IPS-NIHi7 (cell line): ENCODE data around the gene TMEM225.
"Not testable (repeated sequence)": the region's sequence is repeated elsewhere in the genome, so short reads cannot be mapped to it uniquely, and the experiment has no call there.

ENCODE experiments used
- DNase-seq: peaks from one replicate; pipeline ENCODE4 v3.0.0; 2012; ENCODE audit warnings: mixed read lengths; ENCODE audit errors: extremely low spot score

TMEM225 gene

DNA sequence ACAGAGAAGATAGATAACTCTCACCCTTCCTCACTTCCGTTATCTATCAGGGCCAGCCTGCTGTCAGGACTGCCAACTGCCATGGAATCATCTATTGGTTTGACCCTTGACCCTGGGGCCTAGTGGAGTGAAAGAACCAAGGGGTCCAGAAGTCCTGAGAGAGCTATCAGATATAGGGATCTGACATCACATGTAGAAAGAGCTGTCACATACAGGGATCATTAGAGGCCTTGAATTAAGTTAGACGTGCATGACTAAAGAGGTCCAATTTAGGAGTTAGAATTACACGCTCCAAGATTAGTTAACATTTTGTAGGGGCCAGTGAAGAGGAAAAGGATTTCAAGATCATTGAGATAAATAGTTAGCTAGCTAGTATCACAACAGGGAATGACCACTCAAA lies at the start of gene TMEM225:
Gene TMEM225 (minus strand): TSS at position 101 of the 400 bp plus-strand sequence. CDS start 245 bp downstream, outside the sequence.
- DNase-seq: no peak

GRCh38 chr11:123924027-123924426 lies 38.6 kb upstream of the TMEM225 start:
- DNase-seq: no peak

GRCh38 chr11:123920943-123921342 lies 35.5 kb upstream of the TMEM225 start:
- DNase-seq: no peak

DNA sequence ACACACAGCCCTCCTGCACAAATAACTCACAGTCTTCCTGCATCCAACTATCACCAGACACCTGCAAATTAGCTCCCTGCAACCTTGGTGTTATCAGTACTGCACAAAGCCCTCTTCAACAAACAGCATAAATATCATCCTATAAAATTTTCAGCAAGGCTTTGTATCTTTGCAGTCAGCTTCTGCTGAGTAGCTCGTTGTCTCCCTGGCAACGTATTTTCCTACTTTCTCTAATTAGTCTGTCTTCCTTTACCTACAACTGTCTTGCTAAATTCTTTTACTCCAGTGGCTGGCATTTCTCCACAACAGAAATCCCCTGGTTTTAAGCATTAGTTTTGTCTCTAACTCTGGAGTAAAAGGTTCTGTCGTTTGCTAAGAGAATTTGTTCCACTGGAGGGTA lies 20.4 kb upstream of the TMEM225 start:
- DNase-seq: no peak

DNA sequence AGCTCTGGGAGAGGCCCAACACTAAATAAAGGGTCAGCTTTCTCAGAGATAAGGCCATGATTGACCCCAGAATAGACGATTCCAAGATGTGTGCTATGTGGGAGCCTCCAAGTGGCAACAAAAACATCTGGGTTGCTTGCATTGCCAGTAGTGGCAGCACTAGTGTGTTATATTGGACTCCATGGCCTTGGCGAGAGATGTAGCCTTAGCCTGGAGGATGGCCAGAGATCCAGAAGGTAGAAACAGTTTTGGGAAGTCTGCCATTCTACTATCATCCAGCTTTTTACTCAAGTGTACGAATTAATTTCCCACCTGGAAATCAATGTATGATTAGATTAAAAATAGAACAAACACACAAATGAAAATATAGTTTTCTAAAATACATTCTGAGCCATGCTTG lies 19.5 kb upstream of the TMEM225 start:
- no peak for DNase-seq

GRCh38 chr11:123903932-123904331 lies 18.5 kb upstream of the TMEM225 start:
- no peak for DNase-seq

- DNase-seq: no peak
Measured at GRCh38 chr11:123901867-123902266, 16.4 kb upstream of the TMEM225 start, which contains the start of gene OR8D4. Gene OR8D4, plus strand, starts transcription at chr11:123902167. Its CDS starts 4,265 bp downstream, at chr11:123906432.

DNA sequence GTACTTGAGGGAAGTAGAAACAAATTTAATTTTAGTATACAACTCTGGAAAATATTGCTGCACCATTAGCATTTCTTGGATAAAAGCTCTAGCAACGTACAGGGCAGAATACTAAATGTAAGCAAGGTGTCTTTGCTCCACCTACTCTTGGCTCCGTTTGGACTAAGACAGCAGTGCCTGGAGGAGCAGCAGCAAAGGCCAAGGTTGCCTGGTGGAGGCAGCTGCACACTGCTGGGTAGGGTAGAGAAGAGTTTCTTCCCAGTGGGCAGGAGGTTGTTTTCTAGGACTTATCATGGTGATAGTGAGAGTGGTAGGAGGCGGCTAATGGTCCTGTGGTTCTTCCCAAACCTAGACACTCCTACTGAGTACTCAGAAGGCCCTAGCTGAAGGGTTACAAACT lies 14.3 kb upstream of the TMEM225 start:
- no peak for DNase-seq

- DNase-seq: no peak
Measured at GRCh38 chr11:123892031-123892430, 6.6 kb upstream of the TMEM225 start.

DNA sequence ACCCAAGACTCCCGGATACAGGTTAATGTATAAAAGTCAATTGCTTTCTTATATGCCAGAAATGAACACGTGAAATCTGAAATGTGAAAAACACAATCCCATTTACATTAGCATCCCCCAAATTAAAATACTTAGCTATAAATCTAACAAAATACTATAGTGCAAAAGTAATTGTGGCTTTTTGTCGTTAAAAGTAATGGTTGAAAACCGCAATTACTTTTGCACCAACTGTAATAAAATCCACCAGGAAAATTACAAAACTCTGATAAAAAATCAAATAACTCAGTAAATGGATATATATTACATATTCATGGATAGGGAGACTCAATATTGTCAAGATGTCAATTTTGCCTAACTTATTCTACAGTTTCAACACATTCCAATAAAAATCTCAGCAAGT lies 4.6 kb downstream of the TMEM225 start:
- no peak for DNase-seq

DNA sequence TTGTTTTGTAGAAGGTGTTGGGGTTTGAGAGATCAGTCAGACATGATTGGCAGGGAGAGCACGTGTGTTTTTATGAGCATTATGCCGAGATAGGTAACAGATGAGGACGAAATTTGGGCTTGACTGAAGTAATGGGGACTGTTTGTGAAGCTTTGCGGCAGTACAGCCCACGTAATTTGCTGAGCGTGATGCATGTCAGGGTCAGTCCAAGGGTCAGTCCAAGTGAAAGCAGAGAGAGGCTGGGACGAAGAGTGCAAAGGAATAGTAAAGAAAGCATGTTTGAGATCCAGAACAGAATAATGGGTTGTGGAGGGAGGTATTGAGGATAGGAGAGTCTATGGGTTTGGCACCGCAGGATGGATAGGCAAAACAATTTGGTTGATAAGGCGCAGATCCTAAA lies 17.7 kb downstream of the TMEM225 start:
- not testable (repeated sequence) for DNase-seq

DNA sequence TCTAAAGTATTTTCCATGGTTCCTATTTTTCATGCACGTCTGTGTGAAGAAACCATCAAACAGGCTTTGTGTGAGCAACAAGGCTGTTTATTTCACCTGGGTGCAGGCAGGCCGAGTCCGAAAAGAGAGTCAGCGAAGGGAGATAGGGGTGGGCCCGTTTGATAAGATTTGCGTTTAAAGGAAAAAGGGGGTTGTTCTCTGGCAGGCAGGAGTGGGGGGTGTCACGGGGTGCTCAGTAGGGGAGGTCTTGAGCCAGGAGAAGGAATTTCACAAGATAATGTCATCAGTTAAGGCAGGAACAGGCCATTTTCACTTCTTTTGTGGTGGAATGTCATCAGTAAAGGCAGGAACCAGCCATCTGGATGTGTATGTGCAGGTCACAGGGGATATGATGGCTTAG lies 20.2 kb downstream of the TMEM225 start:
- not testable (repeated sequence) for DNase-seq

DNA sequence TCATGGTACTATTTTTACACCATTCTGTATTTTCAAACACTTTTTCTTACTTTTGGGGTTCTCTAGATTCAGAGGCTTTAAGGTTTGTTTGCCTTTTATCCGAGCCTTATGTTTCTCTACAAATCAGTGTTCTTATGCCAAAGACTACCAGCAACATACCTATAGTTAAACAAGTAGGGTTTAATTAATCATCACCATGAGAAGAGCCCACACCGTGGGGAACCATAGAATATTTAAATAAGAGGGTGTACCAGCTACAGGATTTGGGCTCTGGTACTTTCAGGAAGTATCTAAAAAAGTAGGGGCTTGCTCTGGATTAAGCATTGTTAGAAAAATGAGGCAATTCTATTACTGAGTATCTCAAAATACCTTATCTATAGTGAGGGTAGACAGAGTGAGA lies 25.7 kb downstream of the TMEM225 start:
- no peak for DNase-seq

GRCh38 chr11:123856444-123856843 lies 29.0 kb downstream of the TMEM225 start:
- DNase-seq: no peak

DNA sequence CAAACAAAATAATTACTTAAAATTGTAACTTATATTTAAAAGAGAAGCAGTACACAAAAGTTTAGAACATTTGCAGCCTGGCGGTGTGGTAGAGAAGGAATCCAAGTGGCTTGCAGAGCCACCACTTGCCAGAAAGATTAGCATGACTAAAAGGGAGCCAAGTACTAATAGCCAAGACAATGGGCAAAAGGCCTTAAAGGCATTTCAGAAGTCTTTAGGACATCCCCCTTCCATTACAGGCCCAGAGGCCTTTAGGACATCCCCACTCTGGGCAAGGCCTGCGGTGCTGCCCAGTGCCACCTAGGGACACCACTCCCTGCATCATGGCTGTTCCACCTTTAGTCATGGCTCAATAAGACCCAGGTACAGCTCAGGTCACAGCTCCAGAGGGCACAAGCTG lies 32.4 kb downstream of the TMEM225 start:
- DNase-seq: peak; percentile 12

- DNase-seq: no peak
Measured at GRCh38 chr11:123852321-123852720, 33.1 kb downstream of the TMEM225 start.

- no peak for DNase-seq
Measured at GRCh38 chr11:123851110-123851509, 34.4 kb downstream of the TMEM225 start.

DNA sequence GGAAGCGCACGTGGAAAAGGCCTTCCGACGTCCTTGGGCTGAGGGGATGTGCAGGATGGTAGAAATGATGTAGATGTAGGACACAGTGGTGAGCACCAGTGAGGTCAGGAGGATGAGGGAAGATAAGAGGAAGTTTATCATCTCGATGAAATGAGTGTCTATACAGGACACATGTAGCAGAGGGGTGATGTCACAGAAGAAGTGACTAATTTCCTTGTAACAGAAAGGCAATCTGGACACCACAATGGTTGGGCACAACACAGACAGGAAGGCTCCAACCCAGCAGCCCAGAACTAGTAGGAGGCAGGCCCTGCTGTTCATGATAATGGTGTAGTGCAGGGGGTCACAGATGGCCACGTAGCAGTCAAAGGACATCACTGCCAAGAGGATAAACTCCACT lies 44.3 kb downstream of the TMEM225 start:
- no peak for DNase-seq

DNA sequence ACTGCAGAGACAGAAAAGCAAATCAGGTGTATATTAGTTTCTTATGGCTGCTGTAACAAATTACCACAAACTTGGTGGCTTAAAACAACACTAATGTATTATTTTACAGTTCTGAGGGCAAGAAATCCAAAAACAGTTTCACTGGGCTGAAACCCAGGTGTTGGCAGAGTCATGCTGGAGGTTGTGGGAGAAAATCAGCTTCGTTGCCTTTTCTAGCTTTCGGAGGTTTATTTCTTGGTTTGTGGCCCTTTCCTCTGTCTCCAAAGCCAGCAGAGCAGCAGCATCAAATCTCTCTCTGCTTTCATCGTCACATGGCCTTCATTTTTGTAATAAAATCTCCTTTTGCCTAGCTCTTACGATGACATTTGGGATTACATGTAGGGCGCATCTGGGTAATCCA lies 46.3 kb downstream of the TMEM225 start:
- DNase-seq: no peak

- no peak for DNase-seq
Measured at GRCh38 chr11:123838659-123839058, 46.8 kb downstream of the TMEM225 start.

- no peak for DNase-seq
Measured at GRCh38 chr11:123838199-123838598, 47.3 kb downstream of the TMEM225 start.

DNA sequence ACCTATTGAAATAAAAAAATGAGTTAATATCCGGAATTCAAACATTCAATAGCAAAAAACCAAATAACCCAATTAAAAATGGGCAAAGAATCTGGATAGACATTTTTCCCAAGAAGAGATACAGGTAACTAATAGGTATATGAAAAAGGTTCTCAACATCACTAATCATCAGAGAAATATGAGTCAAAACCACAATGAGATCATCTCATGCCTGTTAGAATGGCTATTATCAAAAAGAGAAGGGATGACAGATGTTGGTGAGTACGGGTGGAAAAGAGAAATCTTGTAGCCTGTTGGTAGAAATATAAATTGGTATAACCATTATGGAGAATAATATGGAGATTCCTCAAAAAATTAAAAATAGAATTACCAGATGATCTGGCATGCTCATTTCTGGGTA lies 52.4 kb downstream of the TMEM225 start:
- no peak for DNase-seq
